ENCODE measurements around the gene ADAMTS8.

DNA sequence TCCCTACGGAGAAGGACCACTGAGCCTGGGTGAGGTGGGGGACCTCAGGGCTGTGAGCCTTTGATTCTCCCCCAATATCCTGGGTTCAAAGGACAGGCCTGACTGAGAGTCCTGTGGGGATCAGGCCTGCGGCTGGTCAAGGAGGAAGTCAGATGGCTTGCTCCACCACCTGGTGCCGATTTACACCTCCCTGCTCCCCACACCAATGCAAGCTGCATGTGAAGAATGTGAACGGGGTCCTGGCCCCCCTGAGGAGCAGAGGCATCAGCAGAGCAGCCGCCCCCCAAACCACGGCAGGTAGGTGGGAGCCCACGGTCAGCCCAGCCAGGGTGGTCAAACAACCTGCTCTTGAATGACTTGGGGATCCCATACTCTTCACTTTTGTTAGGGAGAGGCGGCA, 6.7 kb downstream of the ADAMTS8 start:
- no peak for TF ChIP-seq POLR2AphosphoS5 (IDR thresholded peaks at IDR 0.05; ENCODE audit: borderline replicate concordance, low read depth, low read length)
- TF ChIP-seq EZH2 (IDR thresholded peaks at IDR 0.05): no peak
